SK-N-SH treated with all-trans-retinoic acid at 6 μM for 48 hours (cell line): Measurements from ENCODE around the gene RNF208.

Experiments
- ATAC-seq: fragments of 200-7000 bp; cut with Tn5 transposase; 3 replicates; pipeline ENCODE4 v1.9.1; 2020; ENCODE audit warnings: mild to moderate bottlenecking, moderate library complexity
- ARNTL ChIP-seq: fragments of 450-650 bp; formaldehyde crosslinking; IDR thresholded peaks from 2 replicates; pipeline ENCODE4 v1.5.0; 2020; ENCODE audit warnings: low read depth, mild to moderate bottlenecking, moderate library complexity, borderline replicate concordance
- BACH2 ChIP-seq: fragments of 250-450 bp; sonication (Bioruptor Pico); IDR thresholded peaks from 2 replicates; pipeline ENCODE4 v1.9.0; 2021; ENCODE audit warnings: mild to moderate bottlenecking, borderline replicate concordance
- CREB5 ChIP-seq: fragments of 250-450 bp; sonication (Bioruptor Pico); IDR thresholded peaks from 2 replicates; pipeline ENCODE4 v1.5.1; 2020; ENCODE audit warnings: low read depth, mild to moderate bottlenecking, moderate library complexity
- CSDC2 ChIP-seq: fragments of 250-450 bp; sonication (Bioruptor Pico); IDR thresholded peaks from 2 replicates; pipeline ENCODE4 v1.5.0; 2020; ENCODE audit warnings: mild to moderate bottlenecking, moderate library complexity
- CSRNP3 ChIP-seq: fragments of 250-450 bp; sonication (Bioruptor Pico); IDR thresholded peaks from 2 replicates; pipeline ENCODE4 v1.5.1; 2021; ENCODE audit warnings: mild to moderate bottlenecking, moderate library complexity
- ESRRG ChIP-seq: fragments of 250-450 bp; sonication (Bioruptor Pico); IDR thresholded peaks from 2 replicates; pipeline ENCODE4 v1.6.1; 2021; ENCODE audit warnings: mild to moderate bottlenecking
- GLIS3 ChIP-seq: fragments of 250-450 bp; sonication (Bioruptor Pico); IDR thresholded peaks from 2 replicates; pipeline ENCODE4 v1.5.0; 2020; ENCODE audit warnings: mild to moderate bottlenecking, moderate library complexity
- ISL1 ChIP-seq: fragments of 250-450 bp; sonication (Bioruptor Pico); IDR thresholded peaks from 2 replicates; pipeline ENCODE4 v2.1.2; 2022; ENCODE audit warnings: mild to moderate bottlenecking, moderate library complexity
- OSR1 ChIP-seq: fragments of 250-450 bp; sonication (Bioruptor Pico); IDR thresholded peaks from 2 replicates; pipeline ENCODE4 v1.8.0; 2022; ENCODE audit warnings: moderate library complexity, mild to moderate bottlenecking, inconsistent platforms
- PATZ1 ChIP-seq: fragments of 250-450 bp; sonication (Bioruptor Pico); IDR thresholded peaks from 2 replicates; pipeline ENCODE4 v1.8.0; 2020; ENCODE audit warnings: mild to moderate bottlenecking, moderate library complexity, borderline replicate concordance
- POU6F1 ChIP-seq: fragments of 250-450 bp; sonication (Bioruptor Pico); IDR thresholded peaks from 2 replicates; pipeline ENCODE4 v1.8.0; 2021; ENCODE audit warnings: low read depth, mild to moderate bottlenecking, moderate library complexity, borderline replicate concordance
- SNAI2 ChIP-seq: fragments of 250-450 bp; sonication (Bioruptor Pico); IDR thresholded peaks from 2 replicates; pipeline ENCODE4 v1.5.0; 2020; ENCODE audit warnings: mild to moderate bottlenecking, moderate library complexity
- TCF4 ChIP-seq: fragments of 250-450 bp; sonication (Bioruptor Pico); IDR thresholded peaks from 2 replicates; pipeline ENCODE4 v1.8.0; 2021; ENCODE audit warnings: mild to moderate bottlenecking, moderate library complexity, borderline replicate concordance
- TOX ChIP-seq: fragments of 250-450 bp; sonication (Bioruptor Pico); IDR thresholded peaks from 2 replicates; pipeline ENCODE4 v1.8.0; 2021; ENCODE audit warnings: mild to moderate bottlenecking, moderate library complexity, borderline replicate concordance
- ZC3H10 ChIP-seq: fragments of 250-450 bp; sonication (Bioruptor Pico); IDR thresholded peaks from 2 replicates; pipeline ENCODE4 v1.5.1; 2021; ENCODE audit warnings: mild to moderate bottlenecking, moderate library complexity
- ZFP30 ChIP-seq: fragments of 450-650 bp; formaldehyde crosslinking; IDR thresholded peaks from 2 replicates; pipeline ENCODE4 v1.5.0; 2022; ENCODE audit warnings: mild to moderate bottlenecking, moderate library complexity

Gene RNF208

GRCh38 chr9:137247135-137247915 is 25.3 kb upstream of the RNF208 start (continued):
- no peak for TF ChIP-seq POU6F1 (CRISPR knock-in tag)
- no peak for TF ChIP-seq ZFP30 (CRISPR knock-in tag)
- no peak for TF ChIP-seq ESRRG (CRISPR knock-in tag)
- no peak for TF ChIP-seq TCF4
- TF ChIP-seq ZC3H10 (CRISPR knock-in tag): no peak
- no peak for TF ChIP-seq OSR1
- no peak for TF ChIP-seq ARNTL (CRISPR knock-in tag)
- TF ChIP-seq PATZ1 (CRISPR knock-in tag): no peak

- TF ChIP-seq ZFP30 (CRISPR knock-in tag): no peak
- ATAC-seq: peak; percentile 1; the same call in 2 of the 3 replicates
Measured at GRCh38 chr9:137245450-137246421, 23.7 kb upstream of the RNF208 start.

- ATAC-seq: peak; percentile 0; the same call in 2 of the 3 replicates
- no peak for TF ChIP-seq ESRRG (CRISPR knock-in tag)
- no peak for TF ChIP-seq TOX (CRISPR knock-in tag)
- TF ChIP-seq SNAI2 (CRISPR knock-in tag): no peak
- no peak for TF ChIP-seq CSRNP3 (CRISPR knock-in tag)
- no peak for TF ChIP-seq GLIS3 (CRISPR knock-in tag)
- no peak for TF ChIP-seq PATZ1 (CRISPR knock-in tag)
- TF ChIP-seq CSDC2 (CRISPR knock-in tag): no peak
- TF ChIP-seq TCF4: no peak
- no peak for TF ChIP-seq ZFP30 (CRISPR knock-in tag)
- no peak for TF ChIP-seq ARNTL (CRISPR knock-in tag)
- no peak for TF ChIP-seq CREB5 (CRISPR knock-in tag)
- TF ChIP-seq OSR1: no peak
- no peak for TF ChIP-seq ISL1 (CRISPR knock-in tag)
- no peak for TF ChIP-seq BACH2 (CRISPR knock-in tag)
- TF ChIP-seq, all 23 proteins: peak for 0
Measured at GRCh38 chr9:137244486-137245449, 22.7 kb upstream of the RNF208 start.
